GM21737 (cell line): ENCODE results near the gene FARP1.

Experiments
- ATAC-seq: cut with Tn5 transposase; IDR thresholded peaks from one replicate; pipeline ENCODE4 v1.9.1; 2021; ENCODE audit warnings: mild to moderate bottlenecking, moderate library complexity; ENCODE audit not compliant: unreplicated experiment

Gene FARP1

GRCh38 chr13:98489446-98490194, 346.7 kb downstream of the FARP1 start:
- ATAC-seq, result no peak

- ATAC-seq, result no peak
Observed at GRCh38 chr13:98490195-98490836, 347.4 kb downstream of the FARP1 start.

- no peak for ATAC-seq
Observed at GRCh38 chr13:98490866-98491265, 348.0 kb downstream of the FARP1 start.

GRCh38 chr13:98492335-98493041, 349.6 kb downstream of the FARP1 start:
- ATAC-seq, result no peak

- no peak for ATAC-seq
Observed at GRCh38 chr13:98493042-98493712, 350.3 kb downstream of the FARP1 start.

GRCh38 chr13:98494769-98495168, 351.9 kb downstream of the FARP1 start:
- no peak for ATAC-seq

GRCh38 chr13:98495627-98496478, 353.0 kb downstream of the FARP1 start:
- no peak for ATAC-seq

- no peak for ATAC-seq
Observed at GRCh38 chr13:98496479-98496791, 353.5 kb downstream of the FARP1 start.

GRCh38 chr13:98496966-98497365, 354.1 kb downstream of the FARP1 start:
- ATAC-seq, result no peak

- peak; percentile 61 for ATAC-seq
Observed at GRCh38 chr13:98500963-98501421, 358.1 kb downstream of the FARP1 start.

- no peak for ATAC-seq
Observed at GRCh38 chr13:98503175-98504028, 360.5 kb downstream of the FARP1 start.

- no peak for ATAC-seq
Observed at GRCh38 chr13:98504029-98504351, 361.1 kb downstream of the FARP1 start.

GRCh38 chr13:98504371-98504963, 361.6 kb downstream of the FARP1 start:
- ATAC-seq, result peak; percentile 47
